RPMI7951 (cell line): ENCODE measurements around the gene TXNRD1. TPM values are rescaled to one million over a fixed set of nuclear protein-coding genes. Genes with fewer than 3 reads are reported as not detected.

Experiments used
- DNase-seq: peaks from one replicate; pipeline ENCODE4 v3.0.0-alpha.2; 2012; ENCODE audit warnings: low read depth
- total RNA-seq: library from RNA; depleted of rRNA; stranded (reverse); fragments of >200 nt; shearing (Covaris generic); gene quantifications from 2 replicates; pipeline ENCODE4 v1.2.3, GENCODE V29; 2014

Gene TXNRD1
- total RNA-seq, 1 experiment from 2014 or later, result 209 TPM

DNA sequence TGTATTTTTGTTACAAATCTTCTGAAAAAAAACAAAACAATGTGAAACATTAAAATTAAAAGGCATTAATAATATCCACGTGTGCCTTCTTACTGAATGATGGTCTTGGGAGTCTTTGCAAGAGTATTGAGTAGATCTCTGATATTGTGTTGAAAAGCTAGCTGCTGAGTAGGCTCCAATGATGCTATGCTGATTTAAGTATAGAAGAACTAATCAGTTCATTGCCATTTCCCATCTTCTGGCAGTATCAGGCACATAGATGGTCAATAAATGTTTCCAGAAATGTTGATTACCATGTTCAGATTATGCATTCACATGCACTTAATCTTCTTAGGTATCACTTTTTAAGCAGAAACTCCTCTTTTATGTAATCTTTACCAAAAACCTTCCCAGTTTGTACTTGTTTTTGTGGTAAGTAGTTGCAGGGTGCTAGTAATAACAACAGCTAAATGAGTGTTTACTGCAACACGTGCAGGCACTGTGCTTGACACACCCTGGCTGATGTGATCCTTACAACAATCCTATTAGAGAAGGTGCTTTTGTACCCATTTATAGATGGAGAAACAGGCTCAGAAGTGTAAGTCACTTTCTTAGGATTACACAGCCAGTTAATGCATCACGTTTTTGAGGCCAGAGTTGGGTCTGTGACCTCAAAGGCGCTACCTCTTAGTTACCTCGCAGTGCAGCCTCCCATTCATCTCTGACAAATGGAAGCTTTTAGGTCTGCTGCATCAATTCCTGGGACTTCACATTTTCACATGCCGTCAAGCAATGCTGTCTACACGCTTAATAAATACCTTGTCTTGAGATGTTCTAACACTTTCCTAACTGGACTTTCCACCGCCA lies 134.9 kb downstream of the TXNRD1 start:
- no peak for DNase-seq

DNA sequence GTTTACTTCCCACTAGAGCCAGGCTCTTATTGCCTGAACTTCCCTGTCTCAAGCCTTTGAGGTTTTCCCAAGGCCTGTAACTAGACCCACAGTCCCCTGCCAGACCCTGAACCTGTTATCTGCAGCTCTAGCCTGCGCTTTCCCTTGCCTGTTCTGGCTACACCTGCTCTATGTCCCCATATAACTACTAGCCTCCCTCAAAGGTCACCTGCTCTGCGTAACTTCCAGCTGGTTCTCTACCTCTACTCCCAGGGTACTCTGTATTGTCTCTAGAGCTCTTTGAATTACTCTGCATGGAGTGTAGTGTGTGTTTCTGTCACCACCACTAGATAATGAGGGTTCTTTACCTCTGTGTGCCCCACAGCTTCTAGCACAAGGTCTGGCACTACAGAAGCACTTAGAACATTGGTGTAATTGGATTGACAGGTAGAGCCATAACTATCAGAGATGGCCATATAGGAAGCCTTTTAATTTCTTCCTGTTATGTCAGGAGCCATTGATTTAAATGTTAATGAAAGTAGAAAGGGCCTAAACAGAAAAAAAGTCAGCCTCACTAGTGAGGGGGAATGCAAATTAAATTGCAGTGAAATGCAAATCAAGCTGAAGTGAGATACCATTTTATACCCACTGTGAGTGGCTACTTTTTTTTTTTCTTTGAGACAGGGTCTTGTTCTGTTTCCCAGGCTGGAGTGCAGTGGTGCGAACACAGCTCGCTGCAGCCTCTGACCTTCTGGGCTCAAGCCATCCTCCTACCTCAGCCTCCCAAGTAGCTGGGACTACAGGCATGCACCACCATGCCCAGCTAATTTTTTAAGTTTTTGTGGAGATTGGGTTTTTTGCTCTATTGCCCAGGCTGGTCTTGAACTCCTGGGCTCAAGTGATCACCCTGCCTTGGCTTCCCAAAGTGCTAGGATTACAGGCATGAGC lies 135.7 kb downstream of the TXNRD1 start:
- no peak for DNase-seq

DNA sequence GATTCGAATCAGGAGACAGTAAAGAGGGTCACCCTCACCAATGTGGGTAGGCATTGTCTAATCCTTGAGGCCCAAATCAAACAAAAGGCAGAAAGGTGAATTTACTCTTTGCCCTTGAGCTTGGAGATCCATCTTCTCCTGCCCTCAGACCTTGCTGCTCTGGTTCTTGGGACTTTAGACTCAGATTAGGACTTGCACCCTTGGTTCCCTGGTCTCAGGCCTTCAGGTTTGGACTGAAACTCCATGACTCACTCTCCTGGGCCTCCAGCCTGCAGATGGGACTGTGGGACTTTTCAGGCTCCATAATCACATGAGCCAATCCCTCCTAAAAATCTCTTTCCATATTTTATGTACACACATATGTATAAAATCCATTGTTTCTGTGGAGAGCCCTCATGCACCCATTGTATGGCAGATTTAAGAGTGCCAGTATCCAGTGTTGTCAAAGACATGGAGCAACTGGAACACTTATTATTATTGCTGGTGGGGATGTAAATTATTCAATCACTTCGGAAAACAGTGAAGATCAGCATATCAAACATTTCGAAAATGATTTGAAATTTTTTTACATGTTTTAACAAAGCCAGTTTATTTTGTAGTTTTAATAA lies 136.6 kb downstream of the TXNRD1 start:
- peak; percentile 43 for DNase-seq

DNA sequence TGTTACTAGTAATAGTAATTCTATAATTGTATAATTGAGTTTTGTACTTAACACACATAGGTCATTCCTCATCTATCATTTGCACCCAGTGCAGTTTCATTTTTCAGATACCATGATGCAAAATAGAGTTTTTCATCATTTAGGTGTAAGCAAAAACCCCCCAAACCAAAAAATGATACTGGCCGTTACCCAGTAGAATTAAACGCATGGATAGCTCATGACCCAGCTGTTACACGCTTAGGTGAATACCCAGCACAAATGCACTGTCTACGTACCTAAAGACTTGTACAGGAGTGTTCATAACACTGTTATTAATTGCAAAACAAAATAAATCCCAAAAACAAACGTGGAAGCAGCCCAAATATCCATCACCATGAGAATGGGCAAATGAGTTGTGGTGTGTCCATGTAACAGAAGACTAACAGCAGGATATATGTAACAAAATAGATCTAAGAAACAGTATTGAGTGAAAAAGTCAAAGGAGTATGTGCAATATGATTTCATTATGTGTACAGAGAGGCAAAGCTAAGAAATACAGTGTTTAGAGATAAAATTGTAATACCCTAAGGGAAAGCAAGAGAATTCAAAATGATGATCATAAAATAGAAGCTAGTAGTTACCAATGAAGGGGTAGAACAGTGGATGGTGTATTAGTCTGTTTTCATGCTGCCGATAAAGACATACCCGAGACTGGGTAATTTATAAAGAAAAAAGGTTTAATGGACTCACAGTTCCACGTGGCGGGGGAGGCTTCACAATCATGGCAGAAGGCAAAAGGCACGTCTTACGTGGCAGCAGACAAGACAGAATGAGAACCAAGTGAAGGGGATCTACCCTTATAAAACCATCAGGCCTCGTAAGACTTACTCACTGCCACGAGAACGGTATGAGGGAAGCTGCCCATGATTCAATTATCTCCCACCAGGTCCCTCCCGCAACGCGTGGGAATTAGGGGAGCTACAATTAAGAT lies 137.7 kb downstream of the TXNRD1 start:
- DNase-seq, result no peak

DNA sequence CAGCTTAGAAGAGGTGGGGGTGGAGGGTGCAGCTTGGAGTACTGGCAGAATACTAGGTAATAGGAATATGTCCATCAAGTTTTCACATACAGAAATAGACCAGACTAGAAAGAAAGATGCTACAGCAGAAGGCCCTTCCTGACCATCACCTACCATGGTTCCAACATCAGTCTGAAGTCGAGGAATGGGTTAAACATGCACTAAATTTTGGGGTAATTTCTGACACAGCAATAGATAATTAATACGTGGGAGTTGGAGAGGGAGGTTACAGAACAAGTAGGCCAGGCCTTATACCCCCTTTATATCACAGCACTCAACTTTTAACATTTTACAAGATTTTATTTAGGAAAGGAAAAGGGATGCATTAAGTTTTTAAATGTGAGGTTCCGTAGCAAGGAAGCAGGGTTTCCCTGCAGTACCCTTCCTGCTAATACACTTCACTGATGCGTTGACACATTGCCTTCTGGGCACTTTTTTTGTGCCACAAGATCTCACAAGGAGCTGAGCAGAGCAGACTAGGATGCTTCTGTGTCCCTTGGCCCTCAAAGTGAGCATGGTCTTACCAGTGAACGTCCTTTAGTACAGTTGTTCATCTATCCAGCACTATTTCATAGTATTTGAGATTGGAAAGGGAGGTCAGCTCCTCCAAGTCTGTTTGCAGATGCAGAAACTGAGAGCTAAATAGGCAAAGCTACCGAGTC lies 138.7 kb downstream of the TXNRD1 start:
- no peak for DNase-seq

DNA sequence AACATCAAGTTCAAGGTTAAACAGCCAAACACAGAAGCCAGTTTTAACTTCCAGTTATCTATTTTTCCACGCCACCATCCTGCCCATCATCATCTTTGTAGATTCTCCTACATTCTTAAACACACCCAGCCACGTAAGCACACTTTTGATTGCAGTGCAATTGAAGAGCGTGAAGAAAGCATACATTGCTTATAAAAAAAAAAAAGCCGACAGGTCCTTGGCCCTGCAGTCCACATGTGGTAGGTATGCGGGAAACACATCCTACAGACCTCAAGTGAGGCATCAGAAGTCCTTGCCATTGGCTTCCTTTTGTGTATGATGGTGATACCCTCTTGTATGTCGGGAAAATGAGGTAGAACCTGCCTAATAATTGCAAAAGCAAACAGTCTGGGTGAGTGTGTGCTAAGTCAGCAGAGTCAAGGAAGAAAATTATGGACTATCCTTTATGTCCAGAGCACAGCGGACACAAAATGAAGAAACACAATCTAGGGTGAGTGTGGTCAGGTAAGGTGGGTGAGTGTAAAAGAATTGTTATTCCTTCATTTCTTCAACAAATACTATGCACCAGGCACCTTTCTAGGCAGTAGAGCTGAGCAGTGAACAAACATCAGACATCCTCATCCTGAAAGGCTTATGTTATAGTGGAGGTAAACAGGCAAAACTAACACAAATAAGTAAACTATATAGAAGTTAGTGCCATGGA lies 139.4 kb downstream of the TXNRD1 start:
- no peak for DNase-seq

DNA sequence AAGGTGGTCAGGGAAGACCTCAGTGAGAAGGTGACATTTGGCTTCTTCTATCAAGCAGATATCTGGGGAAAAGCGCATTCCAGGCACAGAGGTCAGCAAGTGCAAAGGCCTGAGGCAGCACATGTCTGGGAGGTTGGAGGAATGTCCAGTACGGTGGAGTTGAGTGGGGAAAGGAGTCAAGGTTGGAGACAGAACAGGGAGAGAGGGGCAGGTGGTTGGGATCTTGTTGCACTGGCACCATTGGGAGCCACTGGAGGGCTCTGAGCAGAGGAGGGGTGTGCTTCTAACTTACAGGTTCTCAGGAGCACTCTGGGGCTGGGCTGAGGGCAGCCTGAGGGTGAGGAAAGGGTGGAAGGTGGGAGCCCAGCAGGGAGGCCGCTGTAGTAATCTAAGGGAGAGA lies 140.1 kb downstream of the TXNRD1 start:
- DNase-seq, result no peak

DNA sequence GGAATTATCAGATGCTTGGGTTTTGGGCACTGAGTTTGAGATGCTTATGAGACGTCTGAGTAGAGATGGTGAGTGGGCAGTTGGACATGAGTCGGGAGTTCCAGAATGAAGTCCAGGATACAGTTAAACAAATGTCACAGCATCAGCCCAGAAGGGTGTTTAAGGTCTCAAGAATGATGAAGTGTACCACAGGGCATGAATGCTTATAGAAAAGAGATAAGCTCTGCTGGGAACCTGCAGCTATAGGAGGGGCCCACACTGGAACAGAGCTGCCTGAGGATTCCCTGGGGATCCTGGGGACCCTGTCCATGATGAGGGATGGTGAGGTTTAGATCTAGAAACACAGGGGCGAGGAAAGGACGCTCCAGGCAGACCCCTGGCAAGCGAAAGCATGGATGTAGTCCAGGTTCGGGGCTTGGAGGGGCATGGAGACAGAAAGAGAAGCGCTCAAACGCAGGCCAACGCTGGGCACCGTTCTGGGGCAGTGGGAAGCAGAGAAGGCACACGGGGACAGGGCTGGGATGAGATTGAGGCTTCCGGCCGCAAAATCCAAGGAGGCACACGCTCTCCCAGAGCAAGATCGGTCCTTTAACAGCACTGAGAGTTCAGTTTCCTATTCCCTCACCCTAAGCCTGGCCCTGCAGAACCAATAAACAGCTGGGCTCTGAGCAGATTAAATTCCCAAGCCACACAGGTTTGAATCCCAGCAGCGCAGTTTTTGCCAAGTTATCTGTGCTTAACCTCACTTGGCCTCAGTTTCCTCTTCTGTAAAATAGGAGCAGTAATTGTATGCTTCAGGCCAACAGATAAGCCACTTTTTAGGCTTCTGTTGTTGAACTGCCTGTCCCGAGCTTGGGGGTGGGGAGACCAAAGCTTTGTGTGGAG lies 140.9 kb downstream of the TXNRD1 start:
- no peak for DNase-seq

DNA sequence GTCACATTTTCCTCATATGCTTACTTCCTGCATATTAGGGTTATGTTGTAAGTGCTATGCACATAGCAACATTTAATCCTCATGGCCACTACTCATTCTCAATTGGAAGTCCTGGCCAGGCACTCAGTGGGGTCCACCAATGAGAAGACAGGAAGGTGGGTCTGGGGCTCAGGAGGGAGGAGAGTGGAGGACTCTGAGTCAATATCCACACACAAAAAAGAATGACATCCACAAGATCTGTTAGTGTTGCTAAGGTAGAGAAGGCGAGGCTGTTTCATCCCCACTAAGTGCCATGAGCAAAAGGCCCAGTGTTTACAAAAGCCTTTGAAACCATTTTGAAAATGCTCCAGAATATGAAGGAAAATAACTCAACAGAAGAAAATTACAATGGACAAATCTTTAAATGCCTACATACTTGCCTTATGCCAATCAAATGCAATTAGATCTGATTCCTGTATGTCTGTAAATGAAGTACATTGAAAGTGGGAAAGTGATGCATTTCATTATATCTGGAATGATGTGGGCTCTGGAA lies 141.9 kb downstream of the TXNRD1 start:
- DNase-seq, result peak; percentile 28

DNA sequence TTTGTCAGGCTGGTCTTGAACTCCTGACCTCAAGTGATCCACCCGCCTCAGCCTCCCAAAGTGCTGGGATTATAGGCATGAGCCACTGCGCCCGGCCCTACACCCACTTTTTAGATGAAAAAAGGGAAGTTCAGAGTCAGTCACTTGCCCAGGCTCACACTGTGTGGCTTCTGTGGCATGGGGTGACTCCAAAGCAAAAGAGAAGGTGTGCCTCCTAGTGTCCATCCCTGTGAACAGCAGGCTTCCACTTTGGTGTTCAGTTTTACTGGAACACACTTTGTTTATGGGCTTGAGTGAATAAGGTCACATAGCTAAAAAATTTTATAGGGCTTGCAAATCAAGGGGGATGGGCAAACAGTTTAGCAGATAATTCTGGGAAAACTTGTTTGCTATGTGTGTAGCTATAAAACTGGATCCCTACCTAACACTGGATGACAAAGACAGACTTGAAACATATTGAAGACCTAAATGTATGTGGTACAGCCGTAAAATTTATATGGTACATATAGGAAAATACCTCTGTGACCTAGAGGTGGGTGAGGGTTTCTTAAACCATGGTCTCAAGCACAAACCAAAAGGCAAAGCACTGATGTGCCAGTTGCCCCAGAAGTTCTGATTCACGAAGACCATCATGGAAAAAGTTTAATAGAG lies 142.9 kb downstream of the TXNRD1 start:
- peak; percentile 54 for DNase-seq

DNA sequence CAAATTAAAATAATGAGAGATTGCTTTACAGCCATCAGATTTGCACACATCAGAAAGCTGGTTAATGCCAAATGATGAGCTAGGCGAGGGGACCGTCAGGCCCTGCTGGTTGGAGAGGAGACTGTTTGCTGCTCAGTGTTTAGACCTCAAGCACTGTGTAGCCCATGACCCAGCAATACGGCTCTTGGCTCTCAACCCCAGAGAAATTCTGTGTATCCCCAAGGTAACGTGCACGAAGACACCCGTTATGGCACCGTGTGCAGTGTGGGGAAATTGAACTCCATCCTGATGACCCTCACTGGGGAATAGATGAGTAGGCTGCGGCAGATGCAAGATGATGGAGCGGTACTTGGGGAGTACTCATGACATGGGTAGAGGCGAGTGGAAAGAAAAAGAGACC lies 143.6 kb downstream of the TXNRD1 start:
- no peak for DNase-seq

DNA sequence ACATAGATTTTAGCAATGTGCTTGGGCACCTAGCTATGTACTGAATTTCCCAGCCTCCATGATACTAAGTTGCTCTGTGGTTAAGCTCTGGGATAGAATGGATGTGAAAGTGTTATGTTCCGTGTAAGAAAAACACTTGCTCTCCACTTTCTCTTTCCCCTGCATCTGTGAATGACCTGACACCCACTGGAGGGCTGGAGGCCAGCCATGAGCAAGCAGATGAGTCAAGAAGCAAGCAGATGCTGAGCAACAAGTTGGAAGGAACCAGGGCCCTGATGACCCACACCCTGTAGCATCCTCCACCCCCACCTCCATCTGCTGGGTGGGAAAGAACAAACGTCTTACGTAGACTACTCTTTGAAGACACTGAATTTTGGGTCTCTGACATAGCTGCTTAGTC lies 144.6 kb downstream of the TXNRD1 start:
- DNase-seq, result peak; percentile 34

DNA sequence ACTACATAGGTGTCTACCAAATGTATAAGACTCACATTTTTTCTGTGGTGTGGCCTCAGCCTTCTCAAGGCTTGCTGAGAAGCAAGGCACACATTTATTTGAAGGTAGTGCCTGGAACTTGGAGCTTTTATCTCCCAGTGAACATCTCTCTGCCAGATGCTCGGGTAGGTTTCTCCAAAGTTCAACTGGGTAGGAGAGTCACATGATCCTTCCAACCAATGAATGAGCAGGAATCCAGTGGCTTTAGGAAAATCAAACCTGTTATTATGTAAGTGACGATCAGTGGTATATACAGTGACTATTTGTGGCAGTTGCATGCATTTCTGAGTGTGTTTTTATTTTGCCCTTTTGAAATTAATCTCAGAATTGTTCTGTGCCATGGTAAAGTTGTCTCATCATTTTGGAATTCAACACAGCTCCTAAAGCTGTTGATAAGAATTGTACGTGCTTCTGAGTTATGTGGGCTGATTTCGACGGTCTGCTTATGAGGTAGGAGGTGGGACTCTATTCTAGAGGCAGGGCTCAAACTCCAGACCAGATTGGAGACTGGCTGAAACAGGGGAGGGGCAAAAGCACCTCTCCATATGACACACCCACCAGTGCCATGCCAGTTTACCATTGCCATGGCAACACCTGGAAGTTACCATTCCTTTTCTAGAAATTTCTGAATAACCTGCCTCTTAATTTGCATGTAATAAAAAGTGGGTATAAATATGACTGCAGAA lies 145.6 kb downstream of the TXNRD1 start:
- DNase-seq, result no peak

DNA sequence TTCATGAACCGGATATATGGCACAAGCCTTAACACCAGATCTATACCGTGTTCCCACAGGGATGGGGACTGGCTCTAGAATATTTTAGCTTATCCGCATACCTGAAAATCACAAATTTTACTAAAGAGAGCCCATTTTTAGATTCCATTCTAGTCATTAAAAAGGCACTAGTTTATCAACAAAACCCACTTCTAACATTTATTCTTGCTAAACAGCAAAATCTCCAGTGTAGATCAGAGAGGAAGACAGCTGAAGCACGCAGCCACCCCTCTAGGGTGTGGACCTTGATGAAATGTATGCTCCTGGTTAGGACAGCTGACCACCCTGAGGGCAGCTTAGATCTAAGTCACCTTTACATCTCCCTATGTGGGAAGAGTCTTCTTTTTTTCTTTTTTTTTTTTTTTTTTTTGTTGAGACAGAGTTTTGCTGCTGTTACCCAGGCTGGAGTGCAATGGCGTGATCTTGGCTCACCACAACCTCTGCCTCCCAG lies 150.4 kb downstream of the TXNRD1 start:
- DNase-seq, result no peak

DNA sequence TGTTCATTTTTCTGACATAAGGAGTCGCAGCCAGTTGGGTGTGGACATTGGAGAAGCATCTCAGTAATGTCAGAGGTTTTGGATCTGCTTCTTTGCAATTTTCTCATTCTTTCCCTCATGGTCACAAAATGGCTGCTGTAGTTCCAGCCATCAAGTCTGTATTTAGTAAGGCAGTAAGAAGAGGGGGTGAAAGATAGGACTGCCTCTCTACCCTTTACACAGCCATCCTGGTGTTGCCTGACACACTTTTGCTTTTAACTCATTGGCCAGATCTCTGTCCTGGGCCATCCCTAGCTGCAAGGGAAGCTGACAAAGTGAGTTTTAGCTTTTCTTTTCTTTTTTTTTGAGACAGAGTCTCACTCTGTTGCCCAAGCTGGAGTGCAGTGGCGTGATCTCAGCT lies 154.1 kb downstream of the TXNRD1 start:
- no peak for DNase-seq

DNA sequence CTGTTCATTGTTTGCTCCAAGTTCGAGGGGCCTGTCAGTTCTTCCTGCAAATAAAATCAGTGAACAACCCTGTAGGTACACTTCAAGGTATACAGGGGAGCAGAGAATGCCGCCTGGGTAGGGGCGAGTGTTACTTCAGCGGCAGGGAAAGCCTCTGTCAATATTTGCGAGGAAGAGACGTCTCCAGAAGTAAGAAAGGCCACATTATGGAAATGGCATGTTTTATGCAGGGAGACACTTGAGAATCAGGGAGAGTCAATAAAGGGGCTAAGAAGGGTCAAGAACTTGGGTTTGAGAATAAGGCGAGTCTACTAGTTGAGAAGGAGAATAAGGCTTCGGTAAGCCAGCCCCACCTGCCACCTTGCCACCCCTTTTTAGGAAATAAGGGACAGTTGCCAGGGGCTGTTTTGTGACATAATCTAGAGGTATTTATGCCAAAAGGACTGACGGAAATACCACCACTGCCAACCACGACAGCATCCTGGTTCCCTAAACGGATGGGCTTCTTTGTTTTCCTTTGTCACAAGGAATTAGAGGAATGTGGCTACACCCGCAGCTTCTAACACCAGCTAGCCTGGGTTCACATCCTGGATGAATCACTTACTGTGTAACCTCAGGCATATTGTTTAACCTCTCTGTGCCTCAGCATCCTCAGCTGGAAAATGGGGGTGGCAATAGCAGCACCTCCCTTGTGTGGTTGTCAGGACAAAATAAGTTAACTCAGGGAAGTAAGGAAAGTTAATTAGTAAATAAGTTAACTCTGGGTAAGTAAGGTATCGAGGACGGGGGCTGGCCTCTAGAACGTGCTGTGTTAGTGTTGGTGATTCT lies 155.7 kb downstream of the TXNRD1 start:
- peak; percentile 84 for DNase-seq
